HG03565 (cell line): ENCODE measurements around the gene MRPL48.
"Not testable (repeated sequence)": the region's sequence is repeated elsewhere in the genome, so short reads cannot be mapped to it uniquely, and the experiment has no call there.

Experiments used
- ATAC-seq: cut with Tn5 transposase; IDR thresholded peaks from one replicate; pipeline ENCODE4 v1.9.1; 2021; ENCODE audit warnings: mild to moderate bottlenecking, moderate library complexity; ENCODE audit not compliant: unreplicated experiment

MRPL48 gene

GRCh38 chr11:73779084-73779902 lies 8.4 kb upstream of the MRPL48 start:
- ATAC-seq: peak; percentile 97

- ATAC-seq: no peak
Observed at GRCh38 chr11:73781303-73781702, 6.4 kb upstream of the MRPL48 start.

GRCh38 chr11:73783483-73784020 lies 4.1 kb upstream of the MRPL48 start:
- ATAC-seq: no peak

GRCh38 chr11:73784080-73784634 lies 3.5 kb upstream of the MRPL48 start:
- no peak for ATAC-seq

- ATAC-seq: no peak
Observed at GRCh38 chr11:73784734-73785133, 2.9 kb upstream of the MRPL48 start.

- ATAC-seq: not testable (repeated sequence)
Observed at GRCh38 chr11:73785467-73785866, 2.2 kb upstream of the MRPL48 start.

GRCh38 chr11:73787051-73787642 lies 527 bp upstream of the MRPL48 start:
- no peak for ATAC-seq

- ATAC-seq: no peak
Observed at GRCh38 chr11:73789279-73789670, 1.6 kb downstream of the MRPL48 start.

GRCh38 chr11:73792584-73792983 lies 4.9 kb downstream of the MRPL48 start:
- no peak for ATAC-seq

- no peak for ATAC-seq
Observed at GRCh38 chr11:73795925-73796632, 8.4 kb downstream of the MRPL48 start.

- ATAC-seq: no peak
Observed at GRCh38 chr11:73797457-73797856, 9.8 kb downstream of the MRPL48 start.

GRCh38 chr11:73800276-73800806 lies 12.7 kb downstream of the MRPL48 start:
- no peak for ATAC-seq

GRCh38 chr11:73801136-73801535 lies 13.5 kb downstream of the MRPL48 start:
- ATAC-seq: no peak

- no peak for ATAC-seq
Observed at GRCh38 chr11:73804712-73805111, 17.0 kb downstream of the MRPL48 start.

GRCh38 chr11:73808052-73808451 lies 20.4 kb downstream of the MRPL48 start:
- no peak for ATAC-seq

GRCh38 chr11:73810637-73811036 lies 23.0 kb downstream of the MRPL48 start:
- ATAC-seq: no peak

- ATAC-seq: no peak
Observed at GRCh38 chr11:73812234-73812633, 24.6 kb downstream of the MRPL48 start.

- ATAC-seq: no peak
Observed at GRCh38 chr11:73814812-73815211, 27.1 kb downstream of the MRPL48 start.

GRCh38 chr11:73818846-73819245 lies 31.2 kb downstream of the MRPL48 start:
- ATAC-seq: no peak

- no peak for ATAC-seq
Observed at GRCh38 chr11:73830261-73830660, 42.6 kb downstream of the MRPL48 start.

GRCh38 chr11:73833067-73833466 lies 45.4 kb downstream of the MRPL48 start:
- ATAC-seq: no peak
